D721Med (cell line): ENCODE measurements around the gene TMC8.
"Not testable (repeated sequence)": the region's sequence is repeated elsewhere in the genome, so short reads cannot be mapped to it uniquely, and the experiment has no call there.

Experiments used
- DNase-seq: peaks from one replicate; pipeline ENCODE4 v3.0.0; 2011; ENCODE audit warnings: low spot score; ENCODE audit not compliant: insufficient read length
- FAIRE-seq: peaks from 2 replicates; lab custom pipeline; 2011; peaks lifted over from hg19 to GRCh38; lab: Jason Lieb, UNC
- CTCF ChIP-seq: IDR thresholded peaks from 2 replicates; pipeline ENCODE4 v1.5.1; 2012; ENCODE audit warnings: mild to moderate bottlenecking, control low read depth; ENCODE audit not compliant: insufficient read depth; ENCODE audit errors: missing control alignments

Gene TMC8

DNA sequence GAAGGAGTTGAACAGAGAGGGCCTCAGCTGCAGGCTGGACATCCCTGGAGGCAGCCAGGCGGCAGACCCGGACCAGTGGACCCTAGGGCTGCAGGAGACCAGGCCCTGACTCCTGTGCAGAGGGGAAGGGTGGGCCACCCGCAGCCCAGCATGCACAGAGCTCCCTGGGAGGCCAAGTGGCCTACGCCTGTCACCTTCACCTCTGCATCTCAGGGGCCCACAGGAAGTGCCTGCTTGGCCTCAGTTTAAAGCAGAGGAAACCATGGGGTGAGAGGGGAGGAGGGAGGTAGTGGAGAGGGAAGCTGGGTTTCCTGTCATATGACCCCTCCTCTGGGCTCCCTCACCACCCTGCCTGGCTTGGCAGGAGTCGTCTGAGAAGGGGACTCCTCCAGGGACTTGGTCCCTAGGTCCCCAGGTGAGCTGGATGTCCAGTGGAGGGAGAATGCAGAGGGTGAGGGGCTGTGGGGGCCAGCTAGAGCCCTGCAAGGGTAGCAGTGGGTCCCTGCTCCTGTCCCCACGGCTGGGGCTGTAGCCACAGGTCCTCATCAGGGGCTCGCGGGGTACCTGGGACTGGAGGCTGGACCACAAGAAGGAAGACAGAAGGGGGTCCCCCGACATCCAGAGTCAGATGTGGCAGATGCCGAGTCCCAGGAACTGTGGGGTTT, at the start of gene TMC8:
TMC8 (plus strand) TSS at position 335 of the 665 bp plus-strand sequence. CDS start 818 bp downstream, outside the sequence.
- no peak for FAIRE-seq
- no peak for TF ChIP-seq CTCF
- DNase-seq = no peak

DNA sequence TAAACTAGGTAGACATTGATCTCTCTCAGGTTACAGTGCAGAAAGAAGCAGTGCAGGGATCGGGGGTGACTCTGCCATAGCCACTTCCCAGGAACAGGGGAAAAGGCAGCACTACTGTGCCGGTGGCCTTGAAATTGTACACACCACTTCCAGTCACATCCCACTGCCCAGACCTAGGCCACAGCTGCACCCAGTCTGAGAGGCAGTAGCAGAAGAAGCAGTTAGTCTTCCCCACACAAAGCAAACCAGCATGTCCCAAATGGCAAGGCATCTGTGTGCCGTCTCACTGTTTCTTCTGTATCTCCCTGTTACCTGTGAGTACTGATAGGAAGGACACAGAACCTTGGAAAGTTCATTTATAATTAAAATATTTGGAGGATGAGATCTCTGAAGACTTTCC, 49.0 kb upstream of the TMC8 start:
- TF ChIP-seq CTCF = no peak
- DNase-seq (no peak), FAIRE-seq (no peak)

GRCh38 chr17:78082355-78082872, 48.2 kb upstream of the TMC8 start:
- not testable (repeated sequence) for DNase-seq, FAIRE-seq

DNA sequence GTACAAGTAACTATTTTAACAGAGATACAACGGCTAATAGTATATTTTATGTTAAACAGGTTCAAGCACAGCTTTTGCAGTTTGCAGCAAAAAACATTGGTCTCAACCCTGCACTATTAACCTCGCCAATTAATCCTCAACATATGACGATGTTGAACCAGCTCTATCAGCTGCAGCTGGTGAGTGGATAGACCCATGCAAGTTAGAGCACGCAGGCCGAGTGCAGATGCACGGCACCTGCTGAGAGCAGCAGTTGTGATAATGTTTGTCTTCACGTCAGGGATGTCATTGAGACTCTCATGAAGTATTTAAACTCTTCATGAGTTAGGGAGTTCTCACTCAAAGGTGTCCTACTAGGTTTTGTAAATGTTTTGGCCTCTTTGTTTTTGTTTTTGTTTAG, 47.6 kb upstream of the TMC8 start:
- no peak for TF ChIP-seq CTCF
- no peak for FAIRE-seq
- DNase-seq = no peak

- no peak for DNase-seq
- no peak for FAIRE-seq
- TF ChIP-seq CTCF = no peak
Observed at GRCh38 chr17:78086740-78087139, 43.8 kb upstream of the TMC8 start.

- no peak for TF ChIP-seq CTCF
- FAIRE-seq = no peak
- DNase-seq = no peak
Observed at GRCh38 chr17:78088529-78088928, 42.0 kb upstream of the TMC8 start.

GRCh38 chr17:78089576-78090281, 40.8 kb upstream of the TMC8 start:
- DNase-seq (no peak), FAIRE-seq (no peak)
- no peak for TF ChIP-seq CTCF
